HUES6 (cell line): ENCODE measurements around the gene CEP164.

Experiments
- H3K27ac ChIP-seq: 2 replicates; pipeline ENCODE4 v1.7.0; 2013; ENCODE audit warnings: low read depth, mild to moderate bottlenecking, low read length, inconsistent platforms
- H3K27me3 ChIP-seq: 2 replicates; pipeline ENCODE4 v1.6.1; 2013; ENCODE audit warnings: low read length; ENCODE audit not compliant: control insufficient read depth, insufficient read depth
- H3K36me3 ChIP-seq: 2 replicates; pipeline ENCODE4 v1.6.1; 2013; ENCODE audit warnings: low read length; ENCODE audit not compliant: control insufficient read depth, insufficient read depth
- H3K4me1 ChIP-seq: 2 replicates; pipeline ENCODE4 v1.6.1; 2013; ENCODE audit warnings: low read length; ENCODE audit not compliant: control insufficient read depth, insufficient read depth
- H3K4me3 ChIP-seq: 2 replicates; pipeline ENCODE4 v1.5.1; 2013; ENCODE audit warnings: low read depth, low read length
- H3K9ac ChIP-seq: one replicate; pipeline ENCODE4 v1.6.1; 2013; ENCODE audit warnings: mild to moderate bottlenecking, low read length
- H3K9me3 ChIP-seq: 2 replicates; pipeline ENCODE4 v1.6.1; 2013; ENCODE audit warnings: low read depth, low read length; ENCODE audit not compliant: control insufficient read depth, insufficient read depth

CEP164 gene

GRCh38 chr11:117327567-117328374, at the start of gene CEP164:
Gene CEP164 (plus strand): TSS chr11:117327854. CDS start chr11:117338587, 10,733 bp downstream.
- Histone ChIP-seq H3K4me3 (peak within 1 kb of the TSS; percentile 83), H3K27me3 (no peaks in the 10 kb centered on the region), H3K27ac (peak within 1 kb of the TSS; percentile 71), H3K36me3 (no peaks in the 10 kb centered on the region), H3K4me1 (peaks cover 7% of the 10 kb centered on the region), H3K9ac (peak within 1 kb of the TSS; percentile 61), H3K9me3 (no peaks in the 10 kb centered on the region)

- H3K27ac ChIP-seq = no peak overlapping the region
- H3K36me3 ChIP-seq = peaks cover 34% of the 10 kb centered on the region
- no peak overlapping the region for H3K4me3 ChIP-seq
- H3K4me1 ChIP-seq = no peaks in the 10 kb centered on the region; the same call in 1 of the 2 replicates
- no peak overlapping the region for H3K9ac ChIP-seq
- H3K9me3 ChIP-seq = no peaks in the 10 kb centered on the region
- no peaks in the 10 kb centered on the region for H3K27me3 ChIP-seq
These were observed 49.3 kb upstream of the CEP164 start for GRCh38 chr11:117278347-117278746.

GRCh38 chr11:117279711-117280376, 47.8 kb upstream of the CEP164 start:
- Histone ChIP-seq H3K36me3 (peaks cover 46% of the 10 kb centered on the region), H3K4me1 (no peaks in the 10 kb centered on the region; the same call in 1 of the 2 replicates), H3K9me3 (no peaks in the 10 kb centered on the region), H3K9ac (no peak overlapping the region), H3K27ac (no peak overlapping the region), H3K4me3 (no peak overlapping the region), H3K27me3 (no peaks in the 10 kb centered on the region)

GRCh38 chr11:117281159-117281558, 46.5 kb upstream of the CEP164 start:
- H3K27ac ChIP-seq = no peak overlapping the region

GRCh38 chr11:117281869-117282268, 45.8 kb upstream of the CEP164 start:
- no peaks in the 10 kb centered on the region; the same call in 1 of the 2 replicates for H3K4me1 ChIP-seq
- no peak overlapping the region for H3K27ac ChIP-seq
- no peak overlapping the region for H3K9ac ChIP-seq
- H3K36me3 ChIP-seq = peaks cover 65% of the 10 kb centered on the region
- no peak overlapping the region for H3K4me3 ChIP-seq
- H3K9me3 ChIP-seq = no peaks in the 10 kb centered on the region
- no peaks in the 10 kb centered on the region for H3K27me3 ChIP-seq

More at GRCh38 chr11:117281159-117281558, 46.5 kb upstream of the CEP164 start:
- no peak overlapping the region for H3K9ac ChIP-seq
- H3K4me1 ChIP-seq = no peaks in the 10 kb centered on the region; the same call in 1 of the 2 replicates
- no peaks in the 10 kb centered on the region for H3K9me3 ChIP-seq
- peaks cover 59% of the 10 kb centered on the region for H3K36me3 ChIP-seq
- no peak overlapping the region for H3K4me3 ChIP-seq
- H3K27me3 ChIP-seq = no peaks in the 10 kb centered on the region

GRCh38 chr11:117282956-117283355, 44.7 kb upstream of the CEP164 start:
- Histone ChIP-seq H3K36me3 (peaks cover 70% of the 10 kb centered on the region), H3K9ac (no peak overlapping the region)

GRCh38 chr11:117284053-117284452, 43.6 kb upstream of the CEP164 start:
- H3K27ac ChIP-seq = no peak overlapping the region
- H3K9ac ChIP-seq = no peak overlapping the region
- no peaks in the 10 kb centered on the region for H3K27me3 ChIP-seq
- H3K9me3 ChIP-seq = no peaks in the 10 kb centered on the region
- H3K36me3 ChIP-seq = peaks cover 81% of the 10 kb centered on the region
- H3K4me3 ChIP-seq = no peak overlapping the region
- H3K4me1 ChIP-seq = no peaks in the 10 kb centered on the region; the same call in 1 of the 2 replicates

More at GRCh38 chr11:117282956-117283355, 44.7 kb upstream of the CEP164 start:
- H3K9me3 ChIP-seq = no peaks in the 10 kb centered on the region
- H3K27ac ChIP-seq = no peak overlapping the region
- H3K4me3 ChIP-seq = no peak overlapping the region
- H3K4me1 ChIP-seq = no peaks in the 10 kb centered on the region; the same call in 1 of the 2 replicates
- no peaks in the 10 kb centered on the region for H3K27me3 ChIP-seq

GRCh38 chr11:117286588-117286987, 41.1 kb upstream of the CEP164 start:
- Histone ChIP-seq H3K4me1 (no peaks in the 10 kb centered on the region), H3K27me3 (no peaks in the 10 kb centered on the region), H3K27ac (no peak overlapping the region), H3K9me3 (no peaks in the 10 kb centered on the region), H3K9ac (no peak overlapping the region), H3K36me3 (peaks cover 87% of the 10 kb centered on the region), H3K4me3 (no peak overlapping the region)

- Histone ChIP-seq H3K27ac (no peak overlapping the region), H3K4me3 (no peak overlapping the region), H3K9ac (no peak overlapping the region), H3K9me3 (no peaks in the 10 kb centered on the region), H3K4me1 (no peaks in the 10 kb centered on the region), H3K27me3 (no peaks in the 10 kb centered on the region), H3K36me3 (peaks cover 81% of the 10 kb centered on the region)
These were observed 40.0 kb upstream of the CEP164 start for GRCh38 chr11:117287668-117288067.

- Histone ChIP-seq H3K4me3 (no peak overlapping the region), H3K36me3 (peaks cover 74% of the 10 kb centered on the region), H3K27ac (no peak overlapping the region), H3K9ac (no peak overlapping the region), H3K4me1 (no peaks in the 10 kb centered on the region), H3K27me3 (no peaks in the 10 kb centered on the region), H3K9me3 (no peaks in the 10 kb centered on the region)
These were observed 37.9 kb upstream of the CEP164 start for GRCh38 chr11:117289795-117290194.

GRCh38 chr11:117290809-117291396, 36.8 kb upstream of the CEP164 start, which contains the start of gene BACE1-AS:
Gene BACE1-AS (plus strand): TSS chr11:117291346.
- H3K4me1 ChIP-seq = no peaks in the 10 kb centered on the region
- H3K9ac ChIP-seq = no peak within 1 kb of the TSS
- no peak within 1 kb of the TSS for H3K4me3 ChIP-seq
- peaks cover 71% of the 10 kb centered on the region for H3K36me3 ChIP-seq
- no peaks in the 10 kb centered on the region for H3K9me3 ChIP-seq
- no peaks in the 10 kb centered on the region for H3K27me3 ChIP-seq
- no peak within 1 kb of the TSS for H3K27ac ChIP-seq
